Glomerular visceral epithelial cell (primary cell): ENCODE data around the gene TMSB4X.
"Not testable (repeated sequence)": the region's sequence is repeated elsewhere in the genome, so short reads cannot be mapped to it uniquely, and the experiment has no call there.

ENCODE experiments used
- DNase-seq: peaks from one replicate; pipeline ENCODE4 v3.0.0-alpha.2; 2016; ENCODE audit errors: extremely low spot score

The TMSB4X gene

GRCh38 chrX:12955882-12956703 lies 18.8 kb upstream of the TMSB4X start:
- peak; percentile 80 for DNase-seq

GRCh38 chrX:12956704-12957534 lies 18.0 kb upstream of the TMSB4X start:
- DNase-seq, result peak; percentile 57

GRCh38 chrX:12958059-12958458 lies 16.9 kb upstream of the TMSB4X start:
- DNase-seq, result no peak

GRCh38 chrX:12958461-12958860 lies 16.4 kb upstream of the TMSB4X start:
- no peak for DNase-seq

GRCh38 chrX:12961196-12961718 lies 13.7 kb upstream of the TMSB4X start:
- no peak for DNase-seq

GRCh38 chrX:12962041-12962504 lies 12.8 kb upstream of the TMSB4X start:
- DNase-seq, result no peak

- not testable (repeated sequence) for DNase-seq
Observed at GRCh38 chrX:12963210-12963850, 11.6 kb upstream of the TMSB4X start.

GRCh38 chrX:12965131-12965940 lies 9.6 kb upstream of the TMSB4X start:
- DNase-seq, result no peak

GRCh38 chrX:12966151-12966550 lies 8.8 kb upstream of the TMSB4X start:
- no peak for DNase-seq

GRCh38 chrX:12967711-12968465 lies 7.0 kb upstream of the TMSB4X start:
- no peak for DNase-seq

- peak; percentile 30 for DNase-seq
Observed at GRCh38 chrX:12970691-12971202, 4.2 kb upstream of the TMSB4X start.

- DNase-seq, result no peak
Observed at GRCh38 chrX:12971282-12972003, 3.5 kb upstream of the TMSB4X start.

- no peak for DNase-seq
Observed at GRCh38 chrX:12972243-12972642, 2.7 kb upstream of the TMSB4X start.

- no peak for DNase-seq
Observed at GRCh38 chrX:12972878-12973560, 1.9 kb upstream of the TMSB4X start.

- DNase-seq, result no peak
Observed at GRCh38 chrX:12973561-12974304, 1.2 kb upstream of the TMSB4X start.

GRCh38 chrX:12974305-12974795 lies 560 bp upstream of the TMSB4X start:
- peak; percentile 71 for DNase-seq

- no peak for DNase-seq
Observed at GRCh38 chrX:12975670-12975965, 708 bp downstream of the TMSB4X start.

- DNase-seq, result peak; percentile 63
Observed at GRCh38 chrX:12975991-12976558, 1.2 kb downstream of the TMSB4X start.
